ENCODE data around the gene HTR3D. TPM values are rescaled to one million over a fixed set of nuclear protein-coding genes. Genes with fewer than 3 reads are reported as not detected.
"Not testable (repeated sequence)": the region's sequence is repeated elsewhere in the genome, so short reads cannot be mapped to it uniquely, and the experiment has no call there.

The HTR3D gene
- total and polyA plus RNA-seq, 4 donors: not detected

DNA sequence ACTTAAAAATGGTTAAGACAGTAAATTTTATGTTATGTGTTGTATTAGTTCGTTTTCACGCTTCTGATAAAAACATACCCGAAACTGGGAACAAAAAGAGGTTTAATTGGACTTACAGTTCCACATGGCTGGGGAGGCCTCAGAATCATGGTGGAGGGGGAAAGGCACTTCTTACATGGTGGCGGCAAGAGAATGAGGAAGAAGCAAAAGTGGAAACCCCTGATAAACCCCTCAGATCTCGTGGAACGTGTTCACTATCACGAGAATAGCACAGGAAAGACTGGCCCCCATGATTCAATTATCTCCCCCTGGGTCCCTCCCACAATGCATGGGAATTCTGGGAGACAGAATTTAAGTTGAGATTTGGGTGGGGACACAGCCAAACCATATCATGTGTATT lies 39.6 kb downstream of the HTR3D start:
- H3K27me3 ChIP-seq (ENCODE audit: control insufficient read depth in 1 of 2, insufficient read depth in 2 of 2, low read length in 1 of 2); H3K27ac ChIP-seq (ENCODE audit: low read depth in 1 of 2, low read length in 2 of 2); H3K9me3 ChIP-seq (ENCODE audit: control insufficient read depth, low read length); H3K4me3 ChIP-seq (ENCODE audit: low read length in 2 of 2); H3K36me3 ChIP-seq (ENCODE audit: control insufficient read depth in 1 of 2, insufficient read depth in 2 of 2, low read length in 1 of 2); H3K4me1 ChIP-seq (ENCODE audit: control insufficient read depth in 1 of 2, insufficient read depth in 2 of 2, low read length in 2 of 2); DNase-seq; ATAC-seq (ENCODE audit: low FRiP score); intact Hi-C loops (cut with DNase I): not testable (repeated sequence)
- 90% methylated on average over 7 of the region's 7 CpGs for WGBS, 2 donors

- no peak overlapping the region for H3K27ac ChIP-seq (ENCODE audit: low read depth in 1 of 2, low read length in 2 of 2)
- H3K4me3 ChIP-seq (ENCODE audit: low read length in 2 of 2): no peak overlapping the region
- 56 to 63% methylated on average over 4 of the region's 4 CpGs for WGBS, 2 donors
- intact Hi-C loops (cut with DNase I): no loop called here
- no peaks in the 10 kb centered on the region for H3K9me3 ChIP-seq (ENCODE audit: control insufficient read depth, low read length)
- no peak for ATAC-seq (ENCODE audit: low FRiP score)
- no peaks in the 10 kb centered on the region for H3K4me1 ChIP-seq (ENCODE audit: control insufficient read depth in 1 of 2, insufficient read depth in 2 of 2, low read length in 2 of 2)
- no peak for DNase-seq
- no peaks in the 10 kb centered on the region for H3K27me3 ChIP-seq (ENCODE audit: control insufficient read depth in 1 of 2, insufficient read depth in 2 of 2, low read length in 1 of 2)
- H3K36me3 ChIP-seq (ENCODE audit: control insufficient read depth in 1 of 2, insufficient read depth in 2 of 2, low read length in 1 of 2): no peaks in the 10 kb centered on the region
These were observed 42.1 kb downstream of the HTR3D start for GRCh38 chr3:184073621-184074020.

DNA sequence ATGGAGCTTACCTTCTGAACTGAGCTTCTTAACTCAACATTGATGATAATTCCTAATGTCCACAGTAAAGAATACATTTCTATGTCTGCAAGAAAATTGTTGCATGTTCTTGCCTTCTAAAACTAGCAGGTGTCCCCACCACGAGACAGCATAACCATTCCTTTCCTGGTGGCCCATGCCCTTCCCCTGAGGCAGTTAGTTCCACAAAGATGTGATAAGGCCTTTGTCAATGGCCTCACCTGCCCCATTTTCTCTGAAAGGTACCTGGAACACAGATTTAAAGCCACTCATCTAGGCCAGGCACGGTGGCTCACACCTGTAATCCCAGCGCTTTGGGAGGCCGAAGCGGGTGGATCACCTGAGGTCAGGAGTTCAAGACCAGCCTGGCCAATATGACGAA lies 44.4 kb downstream of the HTR3D start:
- H3K27me3 ChIP-seq (ENCODE audit: control insufficient read depth in 1 of 2, insufficient read depth in 2 of 2, low read length in 1 of 2): no peaks in the 10 kb centered on the region
- ATAC-seq (ENCODE audit: low FRiP score): no peak
- intact Hi-C loops (cut with DNase I): no loop called here
- no peaks in the 10 kb centered on the region for H3K36me3 ChIP-seq (ENCODE audit: control insufficient read depth in 1 of 2, insufficient read depth in 2 of 2, low read length in 1 of 2)
- no peaks in the 10 kb centered on the region for H3K9me3 ChIP-seq (ENCODE audit: control insufficient read depth, low read length)
- 91 to 92% methylated on average over 6 of the region's 6 CpGs for WGBS, 2 donors
- no peaks in the 10 kb centered on the region for H3K4me1 ChIP-seq (ENCODE audit: control insufficient read depth in 1 of 2, insufficient read depth in 2 of 2, low read length in 2 of 2)
- DNase-seq: no peak
- H3K27ac ChIP-seq (ENCODE audit: low read depth in 1 of 2, low read length in 2 of 2): no peak overlapping the region
- no peak overlapping the region for H3K4me3 ChIP-seq (ENCODE audit: low read length in 2 of 2)

GRCh38 chr3:184077881-184078280 lies 46.3 kb downstream of the HTR3D start:
- WGBS, 2 donors: 54 to 60% methylated on average over 5 of the region's 5 CpGs
- ATAC-seq (ENCODE audit: low FRiP score) (no peak), DNase-seq (no peak)
- Histone ChIP-seq H3K36me3 (ENCODE audit: control insufficient read depth in 1 of 2, insufficient read depth in 2 of 2, low read length in 1 of 2) (no peaks in the 10 kb centered on the region), H3K4me3 (ENCODE audit: low read length in 2 of 2) (no peak overlapping the region), H3K9me3 (ENCODE audit: control insufficient read depth, low read length) (no peaks in the 10 kb centered on the region), H3K4me1 (ENCODE audit: control insufficient read depth in 1 of 2, insufficient read depth in 2 of 2, low read length in 2 of 2) (no peaks in the 10 kb centered on the region), H3K27ac (ENCODE audit: low read depth in 1 of 2, low read length in 2 of 2) (no peak overlapping the region), H3K27me3 (ENCODE audit: control insufficient read depth in 1 of 2, insufficient read depth in 2 of 2, low read length in 1 of 2) (no peaks in the 10 kb centered on the region)
- intact Hi-C loops (cut with DNase I): no loop called here

DNA sequence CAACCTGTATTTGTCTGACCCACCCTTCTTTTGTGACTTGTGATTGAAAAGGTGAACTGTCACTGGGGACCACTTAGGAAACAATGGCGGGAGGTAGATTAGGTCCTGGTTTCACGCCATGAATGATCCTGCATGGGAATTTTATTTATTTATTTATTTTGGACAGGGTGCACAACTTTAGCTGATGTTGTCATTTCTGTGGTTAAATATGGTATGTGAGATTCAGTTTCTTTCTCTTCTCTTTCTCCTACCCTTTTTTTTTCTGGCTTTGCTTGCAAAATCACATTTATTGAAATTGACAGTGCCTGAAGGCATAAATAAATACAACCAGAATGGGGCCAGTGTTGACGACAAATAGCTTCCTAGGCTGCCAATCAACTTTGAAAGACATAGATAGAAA lies 47.3 kb downstream of the HTR3D start:
- Histone ChIP-seq H3K9me3 (ENCODE audit: control insufficient read depth, low read length) (no peaks in the 10 kb centered on the region), H3K27me3 (ENCODE audit: control insufficient read depth in 1 of 2, insufficient read depth in 2 of 2, low read length in 1 of 2) (no peaks in the 10 kb centered on the region), H3K4me1 (ENCODE audit: control insufficient read depth in 1 of 2, insufficient read depth in 2 of 2, low read length in 2 of 2) (no peaks in the 10 kb centered on the region), H3K27ac (ENCODE audit: low read depth in 1 of 2, low read length in 2 of 2) (no peak overlapping the region), H3K4me3 (ENCODE audit: low read length in 2 of 2) (no peak overlapping the region), H3K36me3 (ENCODE audit: control insufficient read depth in 1 of 2, insufficient read depth in 2 of 2, low read length in 1 of 2) (no peaks in the 10 kb centered on the region)
- ATAC-seq (ENCODE audit: low FRiP score) (no peak), DNase-seq (no peak)
- intact Hi-C loops (cut with DNase I): no loop called here
- 60 to 71% methylated on average over 3 of the region's 3 CpGs for WGBS, 2 donors

DNA sequence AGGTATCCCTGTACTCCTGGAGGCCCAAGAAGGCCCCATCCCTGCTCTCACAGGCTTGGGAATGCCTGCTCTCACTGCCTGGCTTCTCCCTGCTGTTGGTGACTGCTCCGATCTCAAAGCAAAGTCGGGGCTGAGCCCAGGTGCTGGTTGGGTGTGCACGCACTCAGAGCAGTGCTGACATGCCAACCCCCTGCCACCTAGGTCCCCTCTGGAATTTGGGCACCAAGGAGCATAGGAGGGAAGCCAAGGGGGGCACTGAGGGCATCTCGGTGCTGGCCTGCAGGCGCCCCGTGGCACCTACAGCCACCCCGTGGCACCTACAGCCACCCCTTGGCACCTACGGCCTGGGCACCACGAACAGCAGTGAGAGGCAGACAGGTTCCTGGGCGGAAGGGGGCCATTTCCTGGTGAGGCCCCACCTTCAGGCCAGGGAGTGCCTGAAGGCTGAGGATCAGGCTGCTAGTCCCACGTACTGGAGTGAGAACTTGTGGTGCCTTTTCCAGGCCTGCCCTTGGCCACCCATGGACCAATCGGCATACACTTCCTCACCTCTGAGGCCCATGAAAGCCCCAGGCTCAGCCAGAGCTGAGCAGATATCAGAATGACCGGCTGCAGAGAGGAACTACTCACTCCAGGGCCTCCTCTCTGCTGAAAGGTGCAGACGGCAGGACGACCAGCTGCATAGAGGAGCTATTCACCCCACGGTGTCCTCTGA lies 49.7 kb downstream of the HTR3D start:
- ATAC-seq (ENCODE audit: low FRiP score) (no peak), DNase-seq (no peak)
- intact Hi-C loops (cut with DNase I): no loop called here
- Histone ChIP-seq H3K27ac (ENCODE audit: low read depth in 1 of 2, low read length in 2 of 2) (no peak overlapping the region), H3K4me3 (ENCODE audit: low read length in 2 of 2) (no peak overlapping the region), H3K9me3 (ENCODE audit: control insufficient read depth, low read length) (peaks cover 2% of the 10 kb centered on the region), H3K36me3 (ENCODE audit: control insufficient read depth in 1 of 2, insufficient read depth in 2 of 2, low read length in 1 of 2) (no peaks in the 10 kb centered on the region), H3K4me1 (ENCODE audit: control insufficient read depth in 1 of 2, insufficient read depth in 2 of 2, low read length in 2 of 2) (no peaks in the 10 kb centered on the region), H3K27me3 (ENCODE audit: control insufficient read depth in 1 of 2, insufficient read depth in 2 of 2, low read length in 1 of 2) (no peaks in the 10 kb centered on the region)
- 85 to 86% methylated on average over 16 of the region's 16 CpGs for WGBS, 2 donors

GRCh38 chr3:184082034-184082433 lies 50.5 kb downstream of the HTR3D start:
- peaks cover 2% of the 10 kb centered on the region for H3K9me3 ChIP-seq (ENCODE audit: control insufficient read depth, low read length)
- ATAC-seq (ENCODE audit: low FRiP score) (no peak), DNase-seq (no peak)
- no peak overlapping the region for H3K27ac ChIP-seq (ENCODE audit: low read depth in 1 of 2, low read length in 2 of 2)
- no peaks in the 10 kb centered on the region for H3K36me3 ChIP-seq (ENCODE audit: control insufficient read depth in 1 of 2, insufficient read depth in 2 of 2, low read length in 1 of 2)
- no peak overlapping the region for H3K4me3 ChIP-seq (ENCODE audit: low read length in 2 of 2)
- H3K4me1 ChIP-seq (ENCODE audit: control insufficient read depth in 1 of 2, insufficient read depth in 2 of 2, low read length in 2 of 2): no peaks in the 10 kb centered on the region
- H3K27me3 ChIP-seq (ENCODE audit: control insufficient read depth in 1 of 2, insufficient read depth in 2 of 2, low read length in 1 of 2): no peaks in the 10 kb centered on the region
- intact Hi-C loops (cut with DNase I): no loop called here
- WGBS, 2 donors: 86 to 90% methylated on average over 10 of the region's 10 CpGs

GRCh38 chr3:184082465-184082864 lies 50.9 kb downstream of the HTR3D start:
- intact Hi-C loops (cut with DNase I): no loop called here

GRCh38 chr3:184085389-184085852 lies 53.9 kb downstream of the HTR3D start:
- no peak for ATAC-seq (ENCODE audit: low FRiP score)
- H3K9me3 ChIP-seq (ENCODE audit: control insufficient read depth, low read length): peaks cover 2% of the 10 kb centered on the region
- no peak overlapping the region for H3K4me3 ChIP-seq (ENCODE audit: low read length in 2 of 2)
- intact Hi-C loops (cut with DNase I): no loop called here
- H3K27ac ChIP-seq (ENCODE audit: low read depth in 1 of 2, low read length in 2 of 2): no peak overlapping the region
- H3K27me3 ChIP-seq (ENCODE audit: control insufficient read depth in 1 of 2, insufficient read depth in 2 of 2, low read length in 1 of 2): no peaks in the 10 kb centered on the region
- 72 to 78% methylated on average over 3 of the region's 3 CpGs for WGBS, 2 donors
- H3K36me3 ChIP-seq (ENCODE audit: control insufficient read depth in 1 of 2, insufficient read depth in 2 of 2, low read length in 1 of 2): no peaks in the 10 kb centered on the region
- no peaks in the 10 kb centered on the region for H3K4me1 ChIP-seq (ENCODE audit: control insufficient read depth in 1 of 2, insufficient read depth in 2 of 2, low read length in 2 of 2)
- DNase-seq: no peak

More at GRCh38 chr3:184082465-184082864, 50.9 kb downstream of the HTR3D start:
- Histone ChIP-seq H3K9me3 (ENCODE audit: control insufficient read depth, low read length) (peaks cover 2% of the 10 kb centered on the region), H3K4me3 (ENCODE audit: low read length in 2 of 2) (no peak overlapping the region), H3K27ac (ENCODE audit: low read depth in 1 of 2, low read length in 2 of 2) (no peak overlapping the region), H3K36me3 (ENCODE audit: control insufficient read depth in 1 of 2, insufficient read depth in 2 of 2, low read length in 1 of 2) (no peaks in the 10 kb centered on the region), H3K27me3 (ENCODE audit: control insufficient read depth in 1 of 2, insufficient read depth in 2 of 2, low read length in 1 of 2) (no peaks in the 10 kb centered on the region), H3K4me1 (ENCODE audit: control insufficient read depth in 1 of 2, insufficient read depth in 2 of 2, low read length in 2 of 2) (no peaks in the 10 kb centered on the region)
- ATAC-seq (ENCODE audit: low FRiP score) (no peak), DNase-seq (no peak)
- 59 to 68% methylated on average over 2 of the region's 2 CpGs for WGBS, 2 donors
